Esophagus squamous epithelium (tissue), 4 donors: ENCODE results near the gene VASH1.

Source experiments
- CTCF ChIP-seq, 6 experiments: fragments of 450-650 bp in 4 of 6; fragments of 200-600 bp in 2 of 6; sonication (generic) in 2 of 6; IDR thresholded peaks; one replicate each; pipeline ENCODE4 v1.5.1; 2016 to 2019; ENCODE audit warnings: antibody characterized with exemption in 6 of 6, mild to moderate bottlenecking in 4 of 6, moderate library complexity in 4 of 6
- POLR2A ChIP-seq, 4 donors: fragments of 450-650 bp; IDR thresholded peaks; one replicate each; pipeline ENCODE4 v1.6.1; 2017; ENCODE audit warnings: antibody characterized with exemption in 4 of 4, mild to moderate bottlenecking in 4 of 4, moderate library complexity in 3 of 4

GRCh38 chr14:76830556-76830955 lies 69.3 kb downstream of the VASH1 start:
- no peak for TF ChIP-seq POLR2A (IDR thresholded peaks at IDR 0.05)
- no peak for TF ChIP-seq CTCF (IDR thresholded peaks at IDR 0.05)
